Measurements from ENCODE around the gene LCAT.

DNA sequence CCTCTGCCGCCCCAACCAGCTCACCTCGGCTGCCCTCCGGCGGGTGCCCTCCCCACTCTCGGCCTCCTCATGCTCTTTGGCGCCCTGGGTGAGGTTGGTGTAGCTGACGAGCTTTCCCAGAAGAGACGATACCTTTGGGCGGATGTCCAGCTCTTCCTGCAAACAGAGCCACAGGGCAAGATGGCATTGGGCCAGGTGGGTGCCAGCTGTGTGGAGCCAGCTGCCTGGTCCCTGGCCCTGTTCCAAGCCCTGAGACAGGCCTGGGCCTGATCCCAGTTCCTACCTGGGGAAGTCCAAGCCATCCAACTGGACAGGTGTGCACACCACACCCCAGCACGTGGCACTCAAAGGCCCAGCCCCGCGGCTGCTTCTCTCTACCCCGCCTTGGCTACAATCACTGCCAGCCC, 17.6 kb upstream of the LCAT start:
- no peak for TF ChIP-seq EP300 (IDR thresholded peaks at IDR 0.05)
- no peak for TF ChIP-seq POLR2A (IDR thresholded peaks at IDR 0.05; ENCODE audit: low read depth)
- TF ChIP-seq, protein P1, sequence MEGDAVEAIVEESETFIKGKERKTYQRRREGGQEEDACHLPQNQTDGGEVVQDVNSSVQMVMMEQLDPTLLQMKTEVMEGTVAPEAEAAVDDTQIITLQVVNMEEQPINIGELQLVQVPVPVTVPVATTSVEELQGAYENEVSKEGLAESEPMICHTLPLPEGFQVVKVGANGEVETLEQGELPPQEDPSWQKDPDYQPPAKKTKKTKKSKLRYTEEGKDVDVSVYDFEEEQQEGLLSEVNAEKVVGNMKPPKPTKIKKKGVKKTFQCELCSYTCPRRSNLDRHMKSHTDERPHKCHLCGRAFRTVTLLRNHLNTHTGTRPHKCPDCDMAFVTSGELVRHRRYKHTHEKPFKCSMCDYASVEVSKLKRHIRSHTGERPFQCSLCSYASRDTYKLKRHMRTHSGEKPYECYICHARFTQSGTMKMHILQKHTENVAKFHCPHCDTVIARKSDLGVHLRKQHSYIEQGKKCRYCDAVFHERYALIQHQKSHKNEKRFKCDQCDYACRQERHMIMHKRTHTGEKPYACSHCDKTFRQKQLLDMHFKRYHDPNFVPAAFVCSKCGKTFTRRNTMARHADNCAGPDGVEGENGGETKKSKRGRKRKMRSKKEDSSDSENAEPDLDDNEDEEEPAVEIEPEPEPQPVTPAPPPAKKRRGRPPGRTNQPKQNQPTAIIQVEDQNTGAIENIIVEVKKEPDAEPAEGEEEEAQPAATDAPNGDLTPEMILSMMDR (IDR thresholded peaks at IDR 0.05), result no peak

Measured in esophagus muscularis mucosa (tissue), 4 donors.